Epithelial cell of esophagus (primary cell): ENCODE data around the gene UNC50.

Source experiments
- DNase-seq: peaks from one replicate; pipeline ENCODE4 v3.0.0; 2010; ENCODE audit warnings: low read depth
- H3K4me3 ChIP-seq: 2 replicates; pipeline ENCODE4 v1.5.1; 2011; ENCODE audit warnings: mild to moderate bottlenecking, low read length, control low read depth
- TF ChIP-seq, protein P1 (sequence below): IDR thresholded peaks from 2 replicates; pipeline ENCODE4 v1.5.1; 2011; ENCODE audit warnings: low read depth, mild to moderate bottlenecking, low read length, control low read depth, inconsistent platforms; ENCODE audit not compliant: insufficient read depth; ENCODE audit errors: missing control alignments

UNC50 gene

GRCh38 chr2:98573426-98573825 is 35.0 kb upstream of the UNC50 start:
- DNase-seq, result no peak
- TF ChIP-seq, protein P1, sequence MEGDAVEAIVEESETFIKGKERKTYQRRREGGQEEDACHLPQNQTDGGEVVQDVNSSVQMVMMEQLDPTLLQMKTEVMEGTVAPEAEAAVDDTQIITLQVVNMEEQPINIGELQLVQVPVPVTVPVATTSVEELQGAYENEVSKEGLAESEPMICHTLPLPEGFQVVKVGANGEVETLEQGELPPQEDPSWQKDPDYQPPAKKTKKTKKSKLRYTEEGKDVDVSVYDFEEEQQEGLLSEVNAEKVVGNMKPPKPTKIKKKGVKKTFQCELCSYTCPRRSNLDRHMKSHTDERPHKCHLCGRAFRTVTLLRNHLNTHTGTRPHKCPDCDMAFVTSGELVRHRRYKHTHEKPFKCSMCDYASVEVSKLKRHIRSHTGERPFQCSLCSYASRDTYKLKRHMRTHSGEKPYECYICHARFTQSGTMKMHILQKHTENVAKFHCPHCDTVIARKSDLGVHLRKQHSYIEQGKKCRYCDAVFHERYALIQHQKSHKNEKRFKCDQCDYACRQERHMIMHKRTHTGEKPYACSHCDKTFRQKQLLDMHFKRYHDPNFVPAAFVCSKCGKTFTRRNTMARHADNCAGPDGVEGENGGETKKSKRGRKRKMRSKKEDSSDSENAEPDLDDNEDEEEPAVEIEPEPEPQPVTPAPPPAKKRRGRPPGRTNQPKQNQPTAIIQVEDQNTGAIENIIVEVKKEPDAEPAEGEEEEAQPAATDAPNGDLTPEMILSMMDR, result no peak
- H3K4me3 ChIP-seq, result no peak overlapping the region

- no peak for DNase-seq
- H3K4me3 ChIP-seq, result no peak overlapping the region
- TF ChIP-seq, protein P1, result no peak
Measured at GRCh38 chr2:98576666-98577312, 31.6 kb upstream of the UNC50 start.

DNA sequence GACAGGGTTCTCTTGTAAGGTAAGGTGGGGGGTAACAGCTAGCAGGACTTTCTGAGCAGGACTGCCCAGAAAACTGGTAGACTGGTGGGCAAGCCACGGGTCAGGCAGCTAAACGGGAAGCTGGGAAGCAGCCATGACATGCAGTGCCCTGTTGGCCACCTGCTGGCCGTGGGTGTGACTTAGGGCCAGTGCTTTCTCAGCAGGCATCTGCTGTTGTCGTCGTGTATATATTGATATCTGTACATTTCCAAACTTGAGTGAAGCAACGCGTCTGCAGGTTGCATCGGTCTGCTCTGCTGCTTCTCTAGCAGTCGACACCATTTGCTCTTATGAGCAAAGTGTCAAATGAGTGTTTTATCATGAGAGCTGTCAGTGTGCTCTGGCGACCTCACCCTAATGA is 31.1 kb upstream of the UNC50 start:
- H3K4me3 ChIP-seq, result no peak overlapping the region
- TF ChIP-seq, protein P1, result no peak
- no peak for DNase-seq

DNA sequence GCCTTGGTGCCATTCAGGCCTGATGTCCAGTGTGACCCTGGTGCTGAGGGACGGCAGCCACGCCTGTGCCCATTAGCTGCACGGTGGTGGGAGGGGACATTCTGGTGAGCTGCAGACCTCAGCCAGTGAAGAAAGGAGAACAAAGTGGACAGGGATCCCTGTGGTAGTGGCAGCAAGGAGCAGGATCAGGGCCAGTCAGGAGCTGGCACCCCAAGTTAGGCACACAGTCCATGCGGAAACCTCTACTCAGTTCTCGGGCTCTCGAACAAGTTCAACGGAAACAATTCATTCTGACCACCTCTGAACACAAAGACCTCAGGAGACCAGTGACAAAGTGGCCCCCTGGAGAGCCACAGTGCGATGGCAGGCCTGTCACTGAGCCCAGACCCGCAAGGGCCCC is 30.2 kb upstream of the UNC50 start:
- H3K4me3 ChIP-seq, result no peak overlapping the region
- TF ChIP-seq, protein P1, result no peak
- no peak for DNase-seq

GRCh38 chr2:98579926-98580325 is 28.5 kb upstream of the UNC50 start:
- TF ChIP-seq, protein P1, result no peak
- no peak for DNase-seq
- no peak overlapping the region for H3K4me3 ChIP-seq

DNA sequence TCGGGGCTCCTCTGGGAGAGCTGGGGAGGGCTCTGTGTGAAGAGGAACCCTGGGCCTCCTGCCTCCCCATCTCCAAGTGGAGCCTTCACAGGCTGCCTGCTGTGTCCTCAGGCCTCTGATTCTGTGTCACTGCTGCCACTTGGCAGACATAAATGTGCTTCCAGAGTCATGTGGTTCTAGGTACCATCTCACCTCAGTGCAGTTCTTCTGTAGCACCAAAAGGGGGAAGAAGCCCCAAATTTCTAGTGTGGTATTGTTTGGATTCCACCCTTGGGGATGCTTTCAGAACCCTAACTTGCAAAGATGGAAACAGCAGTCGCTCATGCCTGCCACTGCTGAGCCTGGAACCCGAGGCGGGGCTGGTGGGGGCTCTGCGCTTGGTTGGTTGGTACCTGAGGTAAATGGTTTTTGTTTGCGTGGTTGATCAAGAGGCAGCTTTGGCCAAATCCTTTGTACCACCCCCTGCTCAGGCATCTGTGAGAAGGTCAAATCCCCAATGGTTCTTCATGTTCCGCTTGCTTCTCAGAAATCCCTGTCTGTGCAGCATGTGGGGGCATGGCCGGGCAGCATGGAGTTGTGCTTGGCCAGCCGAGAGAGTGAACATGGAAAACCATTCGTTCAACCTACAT is 27.6 kb upstream of the UNC50 start:
- H3K4me3 ChIP-seq, result no peak overlapping the region
- no peak for DNase-seq
- TF ChIP-seq, protein P1, result no peak

DNA sequence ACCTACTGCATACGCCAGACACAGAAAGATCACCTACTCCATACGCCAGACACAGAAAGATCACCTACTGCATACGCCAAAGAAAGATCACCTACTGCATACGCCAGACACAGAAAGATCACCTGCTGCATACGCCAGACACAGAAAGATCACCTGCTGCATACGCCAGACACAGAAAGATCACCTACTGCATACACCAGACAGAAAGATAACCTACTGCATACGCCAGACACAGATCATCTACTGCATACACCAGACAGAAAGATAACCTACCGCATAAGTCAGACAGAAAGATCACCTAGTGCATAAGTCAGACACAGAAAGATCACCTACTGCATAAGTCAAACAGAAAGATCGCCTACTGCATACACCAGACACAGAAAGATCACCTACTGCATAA is 25.9 kb upstream of the UNC50 start:
- TF ChIP-seq, protein P1, result no peak
- DNase-seq, result no peak

More for the DNA sequence above, 25.9 kb upstream of the UNC50 start:
- H3K4me3 ChIP-seq, result no peak overlapping the region
